IPS DF 6.9 (cell line): ENCODE results near the gene PARVB.

ENCODE experiments used
- DNase-seq: peaks from one replicate; pipeline ENCODE4 v3.0.0-alpha.2; 2013; ENCODE audit warnings: low read depth, low spot score
- H3K27ac ChIP-seq: one replicate; pipeline ENCODE4 v1.5.1; 2013; ENCODE audit warnings: low read length, control low read depth
- H3K27me3 ChIP-seq: 2 replicates; pipeline ENCODE4 v1.6.1; 2013; ENCODE audit warnings: mild to moderate bottlenecking, low read length; ENCODE audit not compliant: control insufficient read depth, insufficient read depth
- H3K36me3 ChIP-seq: 2 replicates; pipeline ENCODE4 v1.6.1; 2013; ENCODE audit warnings: low read length; ENCODE audit not compliant: control insufficient read depth, insufficient read depth
- H3K4me1 ChIP-seq: 2 replicates; pipeline ENCODE4 v1.6.1; 2013; ENCODE audit warnings: low read length; ENCODE audit not compliant: control insufficient read depth, insufficient read depth
- H3K4me3 ChIP-seq: 2 replicates; pipeline ENCODE4 v1.5.1; 2013; ENCODE audit warnings: mild to moderate bottlenecking, low read length
- H3K9me3 ChIP-seq: 2 replicates; pipeline ENCODE4 v1.6.1; 2013; ENCODE audit warnings: low read length, inconsistent platforms; ENCODE audit not compliant: control insufficient read depth, insufficient read depth
- WGBS: extraction: QIAGEN DNeasy Blood & Tissue Kit; methylation state at CpG from one replicate; pipeline ENCODE4 v1.1.7; 2013; ENCODE audit warnings: mixed read lengths, missing lambda C conversion rate; ENCODE audit not compliant: insufficient read length, insufficient coverage; 5-methylcytosine and 5-hydroxymethylcytosine counted together

The PARVB gene, protein sequence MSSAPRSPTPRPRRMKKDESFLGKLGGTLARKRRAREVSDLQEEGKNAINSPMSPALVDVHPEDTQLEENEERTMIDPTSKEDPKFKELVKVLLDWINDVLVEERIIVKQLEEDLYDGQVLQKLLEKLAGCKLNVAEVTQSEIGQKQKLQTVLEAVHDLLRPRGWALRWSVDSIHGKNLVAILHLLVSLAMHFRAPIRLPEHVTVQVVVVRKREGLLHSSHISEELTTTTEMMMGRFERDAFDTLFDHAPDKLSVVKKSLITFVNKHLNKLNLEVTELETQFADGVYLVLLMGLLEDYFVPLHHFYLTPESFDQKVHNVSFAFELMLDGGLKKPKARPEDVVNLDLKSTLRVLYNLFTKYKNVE

DNA sequence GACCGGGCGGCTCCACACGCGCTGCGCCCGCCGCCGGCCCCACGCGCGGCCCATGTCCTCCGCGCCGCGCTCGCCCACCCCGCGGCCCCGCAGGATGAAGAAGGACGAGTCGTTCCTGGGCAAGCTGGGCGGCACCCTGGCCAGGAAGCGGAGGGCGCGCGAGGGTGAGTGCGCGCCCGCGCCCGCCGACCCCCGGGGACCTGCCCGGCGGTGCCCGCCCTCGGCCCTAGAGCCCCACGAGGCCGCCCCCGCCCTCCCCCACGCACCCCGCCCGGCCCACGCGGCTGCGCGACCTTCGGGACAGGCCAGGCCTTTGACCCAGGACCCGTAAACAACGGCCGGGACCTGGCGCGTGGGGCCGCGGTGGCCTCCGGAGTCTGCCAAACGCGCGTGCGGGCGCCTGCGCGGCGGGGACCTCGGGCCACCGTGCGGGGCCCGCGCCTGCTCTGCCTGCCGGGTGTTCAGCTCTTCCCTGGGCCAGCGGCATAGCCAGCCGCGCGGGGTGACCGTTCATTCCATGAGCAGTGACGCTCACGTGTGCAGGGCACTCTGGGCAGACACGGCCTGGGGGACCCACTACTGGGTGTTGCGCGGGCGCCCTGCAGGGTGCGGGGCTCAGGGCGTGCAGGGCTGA, at the start of gene PARVB:
PARVB (plus strand) TSS at position 15 of the 634 bp plus-strand sequence; CDS start at position 53, 38 bp downstream.
- no CpG with 5 or more reads among the region's 83 CpGs for WGBS
- no peak within 1 kb of the TSS for H3K27ac ChIP-seq
- DNase-seq: no peak
- H3K4me1 ChIP-seq: peaks cover 3% of the 10 kb centered on the region; the same call in 1 of the 2 replicates
- H3K9me3 ChIP-seq: no peaks in the 10 kb centered on the region
- peak within 1 kb of the TSS; percentile 64 for H3K4me3 ChIP-seq
- no peaks in the 10 kb centered on the region for H3K36me3 ChIP-seq
- no peaks in the 10 kb centered on the region for H3K27me3 ChIP-seq

DNA sequence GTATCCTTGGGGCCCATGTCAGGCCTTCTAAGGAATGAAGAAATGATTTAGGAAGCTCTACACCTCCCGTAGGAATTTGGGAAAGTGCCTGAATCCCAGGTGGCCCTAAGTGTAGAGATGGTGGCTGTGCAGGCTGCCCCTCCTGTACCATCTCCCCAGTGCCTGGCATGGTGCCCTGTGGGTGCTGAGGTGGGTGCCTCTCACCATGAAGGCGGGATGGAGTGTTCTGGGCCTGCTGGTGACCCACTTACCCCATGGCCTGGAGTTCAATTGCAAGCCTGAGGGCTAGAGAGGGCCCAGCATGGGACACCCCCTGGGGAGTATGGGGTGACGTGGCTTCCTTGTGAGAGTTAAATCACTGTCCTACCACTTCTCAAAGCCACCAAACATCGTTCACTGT, 49.1 kb upstream of the PARVB start:
- no peak for DNase-seq
- WGBS: no CpG with 5 or more reads among the region's 4 CpGs
- Histone ChIP-seq H3K36me3 (peaks cover 32% of the 10 kb centered on the region), H3K4me3 (no peak overlapping the region), H3K27me3 (no peaks in the 10 kb centered on the region), H3K4me1 (no peaks in the 10 kb centered on the region), H3K27ac (no peak overlapping the region), H3K9me3 (no peaks in the 10 kb centered on the region; the same call in 1 of the 2 replicates)

DNA sequence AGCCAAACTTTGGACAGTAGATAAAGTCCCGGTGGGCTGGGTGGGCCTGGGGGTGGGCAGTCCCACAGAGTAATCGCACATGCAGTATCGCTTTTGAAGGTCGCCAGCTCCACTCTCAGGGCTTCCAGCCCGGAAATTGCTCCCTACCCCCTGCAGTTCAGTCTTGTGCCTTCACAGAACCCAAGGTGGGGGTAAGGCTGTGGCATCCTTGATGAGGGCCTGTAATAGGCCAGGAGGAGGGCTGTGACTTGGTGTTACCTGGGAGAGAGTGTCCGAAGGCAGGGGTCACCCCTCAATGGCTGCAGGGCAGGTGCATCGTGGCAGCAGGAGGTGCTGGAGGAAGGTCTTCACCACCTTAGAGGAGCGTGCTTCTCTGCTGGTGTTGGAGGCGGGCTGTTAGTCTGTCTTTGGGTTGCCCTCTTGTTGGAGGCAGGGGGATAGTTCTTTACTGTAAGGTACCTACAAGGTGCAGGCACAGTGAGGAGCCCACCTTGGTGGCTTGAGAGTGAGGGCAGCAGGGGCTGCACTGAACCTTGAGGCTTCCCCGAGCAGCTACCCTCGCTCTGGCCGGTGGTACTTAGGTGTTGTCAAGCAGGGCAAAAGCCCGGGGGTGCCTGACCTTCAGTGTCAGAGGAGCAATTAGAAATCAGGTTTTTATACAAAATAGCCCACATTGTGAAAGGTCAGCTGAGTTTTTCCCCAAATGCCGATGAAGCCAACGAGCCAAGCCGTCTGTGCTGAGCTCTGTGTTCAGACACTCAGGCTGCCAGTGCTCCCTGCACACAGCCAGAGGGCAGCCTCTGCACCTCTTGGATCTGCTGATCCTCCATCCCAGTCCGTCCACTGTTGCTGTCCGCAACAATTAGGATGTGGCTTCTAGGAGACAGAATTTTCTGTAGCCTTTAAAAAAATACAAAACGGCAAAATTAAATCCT, 47.0 kb upstream of the PARVB start:
- H3K27me3 ChIP-seq: no peaks in the 10 kb centered on the region
- H3K27ac ChIP-seq: no peak overlapping the region
- H3K4me1 ChIP-seq: no peaks in the 10 kb centered on the region
- DNase-seq: no peak
- peaks cover 34% of the 10 kb centered on the region for H3K36me3 ChIP-seq
- no CpG with 5 or more reads among the region's 19 CpGs for WGBS
- H3K9me3 ChIP-seq: no peaks in the 10 kb centered on the region; the same call in 1 of the 2 replicates
- H3K4me3 ChIP-seq: no peak overlapping the region

DNA sequence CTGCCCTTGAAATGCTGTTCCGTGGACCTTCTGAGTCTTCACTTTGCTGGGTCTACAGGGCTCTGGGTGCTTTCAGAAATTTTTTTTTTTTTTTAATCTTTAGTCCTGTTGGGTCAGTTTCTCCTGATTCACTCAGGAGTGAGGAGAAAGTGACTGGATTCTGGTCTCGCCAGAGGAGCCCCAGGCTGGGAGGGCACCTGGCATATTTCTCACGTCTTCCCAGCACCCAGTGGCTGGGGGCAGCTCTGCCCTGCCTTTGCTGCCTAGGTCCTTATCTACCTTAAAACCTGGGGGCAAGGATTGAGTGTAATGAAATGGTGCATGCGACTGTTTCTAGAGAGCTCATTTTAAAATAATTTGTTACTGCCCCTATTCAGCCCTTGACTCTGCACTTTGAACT, 45.5 kb upstream of the PARVB start:
- H3K4me3 ChIP-seq: no peak overlapping the region
- DNase-seq: no peak
- H3K27ac ChIP-seq: no peak overlapping the region
- no peaks in the 10 kb centered on the region for H3K27me3 ChIP-seq
- no CpG with 5 or more reads among the region's 4 CpGs for WGBS
- H3K36me3 ChIP-seq: peaks cover 30% of the 10 kb centered on the region
- H3K4me1 ChIP-seq: no peaks in the 10 kb centered on the region
- H3K9me3 ChIP-seq: no peaks in the 10 kb centered on the region; the same call in 1 of the 2 replicates

DNA sequence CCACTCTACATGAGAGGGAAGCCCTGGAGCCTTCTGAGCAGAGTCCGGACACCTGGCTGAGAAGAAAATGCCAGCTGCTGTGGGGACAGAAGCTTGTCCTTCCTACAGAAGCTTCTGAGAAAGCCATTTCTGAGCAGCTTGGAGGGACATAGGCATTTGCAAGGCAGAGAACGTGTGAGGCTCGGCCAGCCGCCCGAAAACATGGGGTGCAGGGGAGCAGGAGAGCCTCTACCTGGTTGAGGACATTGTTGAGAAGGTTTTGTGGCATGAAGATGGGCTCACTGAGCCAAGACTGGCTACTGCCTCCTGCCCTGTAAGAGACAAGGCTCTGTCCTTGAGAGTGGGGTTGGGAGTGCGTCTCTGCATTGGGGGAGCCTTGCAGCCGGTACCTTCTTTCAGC, 43.5 kb upstream of the PARVB start:
- WGBS: no CpG with 5 or more reads among the region's 7 CpGs
- no peak for DNase-seq
- no peaks in the 10 kb centered on the region; the same call in 1 of the 2 replicates for H3K9me3 ChIP-seq
- no peak overlapping the region for H3K4me3 ChIP-seq
- no peak overlapping the region for H3K27ac ChIP-seq
- peaks cover 29% of the 10 kb centered on the region for H3K36me3 ChIP-seq
- no peaks in the 10 kb centered on the region for H3K27me3 ChIP-seq
- no peaks in the 10 kb centered on the region for H3K4me1 ChIP-seq

DNA sequence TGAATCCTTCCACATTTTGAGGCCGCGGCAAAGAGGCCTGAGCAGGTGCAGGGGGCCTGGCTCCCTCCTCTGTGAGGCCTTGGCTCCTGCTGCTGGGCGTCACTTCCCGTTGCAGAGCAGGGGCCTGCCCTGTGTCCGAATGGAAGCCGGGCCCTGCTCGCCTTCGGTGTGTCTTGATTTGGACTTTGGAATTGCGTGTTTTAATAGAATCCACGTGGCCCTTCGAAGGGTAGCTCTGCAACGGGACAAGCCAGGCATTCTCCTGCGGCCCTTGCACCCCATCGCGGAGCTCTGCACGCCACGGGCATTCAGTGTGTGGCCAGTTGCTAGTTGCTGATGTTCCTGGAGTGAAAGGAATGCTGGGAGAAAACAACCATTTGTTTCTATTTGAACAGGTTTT, 43.1 kb upstream of the PARVB start:
- Histone ChIP-seq H3K27ac (no peak overlapping the region), H3K4me1 (no peaks in the 10 kb centered on the region), H3K9me3 (no peaks in the 10 kb centered on the region; the same call in 1 of the 2 replicates), H3K4me3 (no peak overlapping the region), H3K36me3 (peaks cover 27% of the 10 kb centered on the region), H3K27me3 (no peaks in the 10 kb centered on the region)
- WGBS: no CpG with 5 or more reads among the region's 17 CpGs
- no peak for DNase-seq

DNA sequence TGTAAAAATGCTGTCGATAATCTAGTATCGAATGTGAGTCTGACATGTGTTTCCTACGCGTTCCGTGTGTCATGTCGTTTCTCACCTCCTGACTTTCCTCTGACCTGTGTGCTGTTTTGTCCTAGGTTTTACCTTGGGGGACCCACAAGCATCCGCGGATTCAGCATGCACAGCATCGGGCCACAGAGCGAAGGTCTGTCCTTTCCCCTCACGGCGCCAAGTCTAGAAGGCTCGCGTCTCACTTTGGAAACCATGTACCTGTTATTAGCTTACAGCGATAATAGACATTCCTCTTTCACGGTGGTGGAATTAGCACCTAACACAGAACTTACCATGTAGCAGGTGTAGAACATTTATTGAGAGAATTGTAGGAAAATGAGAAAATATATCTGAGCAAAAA, 40.3 kb upstream of the PARVB start:
- Histone ChIP-seq H3K9me3 (no peaks in the 10 kb centered on the region), H3K27me3 (no peaks in the 10 kb centered on the region), H3K4me3 (no peak overlapping the region), H3K27ac (no peak overlapping the region), H3K36me3 (peaks cover 12% of the 10 kb centered on the region), H3K4me1 (no peaks in the 10 kb centered on the region)
- WGBS: no CpG with 5 or more reads among the region's 16 CpGs
- no peak for DNase-seq

DNA sequence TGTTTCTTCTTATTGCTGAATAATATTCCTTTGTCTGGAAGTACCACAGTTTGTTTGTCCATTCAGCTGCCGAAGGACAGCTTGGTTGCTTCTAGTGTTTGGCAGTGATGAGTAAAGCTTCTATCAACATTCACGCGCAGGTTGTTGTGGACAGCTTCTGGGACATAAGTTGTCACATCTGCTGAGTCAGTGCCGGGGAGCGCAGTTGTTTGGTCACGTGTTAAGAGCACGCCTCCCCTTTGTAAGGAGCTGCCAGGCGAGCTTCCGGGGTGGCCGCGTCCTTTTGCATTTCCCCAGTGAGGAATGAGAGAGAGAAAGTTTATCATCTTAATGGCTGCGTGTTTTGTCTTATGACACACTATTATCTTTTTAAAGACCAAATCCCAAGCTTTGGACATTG, 38.6 kb upstream of the PARVB start:
- Histone ChIP-seq H3K36me3 (peaks cover 12% of the 10 kb centered on the region), H3K4me3 (no peak overlapping the region), H3K27ac (no peak overlapping the region), H3K27me3 (no peaks in the 10 kb centered on the region), H3K9me3 (no peaks in the 10 kb centered on the region), H3K4me1 (no peaks in the 10 kb centered on the region)
- no peak for DNase-seq
- WGBS: no CpG with 5 or more reads among the region's 12 CpGs

DNA sequence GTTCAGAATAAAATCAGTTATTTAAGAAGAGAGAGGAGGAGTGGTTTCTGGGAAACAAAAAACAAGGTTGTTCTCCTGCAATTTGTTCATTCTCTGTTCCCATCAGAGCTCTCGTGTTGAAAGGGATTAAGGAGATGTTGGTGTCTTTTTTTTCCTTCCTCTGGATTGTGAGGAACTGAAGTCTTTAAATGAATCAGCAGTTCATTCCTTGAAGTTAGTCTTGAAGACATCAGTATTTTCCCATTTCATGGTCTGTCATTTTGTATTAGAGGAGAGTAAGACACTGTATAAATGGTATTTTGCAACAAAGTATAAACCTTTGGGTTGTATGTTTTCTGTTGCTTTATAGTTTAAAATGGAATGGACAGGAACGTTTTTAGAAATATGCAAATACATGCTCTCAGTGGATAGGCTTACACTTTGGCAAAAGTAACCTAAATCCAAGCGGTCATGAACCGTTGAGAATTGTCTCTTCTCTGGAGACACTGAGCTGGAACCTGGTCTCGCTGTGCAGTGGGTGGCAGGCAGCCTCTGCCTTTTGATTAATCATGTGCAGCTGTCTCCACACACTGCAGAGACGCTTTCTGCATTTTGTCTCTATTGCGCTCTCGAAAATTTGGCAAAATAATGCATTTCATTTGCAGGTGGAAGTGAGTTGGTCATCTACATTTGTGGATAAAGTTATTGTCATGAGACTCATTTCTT, 35.8 kb upstream of the PARVB start:
- H3K36me3 ChIP-seq: peaks cover 16% of the 10 kb centered on the region; the same call in 1 of the 2 replicates
- H3K4me1 ChIP-seq: no peaks in the 10 kb centered on the region; the same call in 1 of the 2 replicates
- H3K9me3 ChIP-seq: no peaks in the 10 kb centered on the region
- H3K27me3 ChIP-seq: no peaks in the 10 kb centered on the region
- no peak overlapping the region for H3K27ac ChIP-seq
- H3K4me3 ChIP-seq: no peak overlapping the region
- no peak for DNase-seq
- WGBS: no CpG with 5 or more reads among the region's 8 CpGs
